Activated CD4-positive, CD25-positive, alpha-beta regulatory T cell treated with anti-CD3 and anti-CD28 coated beads, Interleukin-2, amount 50 U/mL, for 24 hours (primary cell): Measurements from ENCODE around the gene MLH1.

Source experiments
- ATAC-seq, 2 donors: fragments of 150-1000 bp; cut with Tn5 transposase; one replicate each; pipeline ENCODE4 v1.10.0; 2021; ENCODE audit warnings: mild to moderate bottlenecking in 1 of 2, moderate library complexity in 1 of 2

The MLH1 gene

GRCh38 chr3:36981006-36981405 is 12.3 kb upstream of the MLH1 start:
- no peak for ATAC-seq

DNA sequence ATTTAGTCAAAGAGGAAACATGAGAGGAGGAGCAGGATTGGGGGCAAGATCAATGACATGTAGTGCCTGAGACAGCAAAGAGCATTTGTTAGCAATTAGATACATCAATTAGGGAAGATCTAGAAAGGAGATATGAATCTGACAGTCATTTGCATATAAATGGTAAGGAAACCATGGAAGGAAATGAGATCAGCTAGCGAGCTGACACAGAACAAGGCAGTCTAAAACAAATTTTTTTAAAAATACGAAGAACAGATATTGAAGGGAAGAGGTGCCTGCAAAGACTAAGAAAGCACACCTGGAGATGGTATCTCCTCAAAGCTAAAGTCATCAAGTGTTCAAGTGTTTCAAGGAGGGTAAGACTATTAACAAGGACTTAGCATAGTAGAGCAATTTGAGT is 5.0 kb upstream of the MLH1 start:
- ATAC-seq: no peak

DNA sequence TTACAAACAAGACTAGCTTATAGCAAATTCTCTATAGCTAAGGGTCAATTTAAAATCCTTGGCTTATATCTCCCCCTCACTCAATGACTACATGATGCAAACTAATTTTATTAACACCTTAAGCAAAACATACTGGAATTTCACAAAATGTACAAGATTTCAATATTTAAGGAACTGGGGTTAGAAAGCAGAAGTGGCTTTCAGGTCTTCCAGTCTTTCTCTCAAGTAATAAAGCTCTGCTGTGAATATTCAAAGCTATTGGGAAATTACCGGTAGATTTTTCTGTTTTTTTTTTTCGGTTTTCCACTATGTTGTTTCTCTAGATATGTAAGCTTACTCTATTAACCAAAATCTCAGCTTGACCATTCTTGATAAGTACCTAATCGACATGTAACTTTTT is 4.3 kb upstream of the MLH1 start:
- no peak for ATAC-seq

DNA sequence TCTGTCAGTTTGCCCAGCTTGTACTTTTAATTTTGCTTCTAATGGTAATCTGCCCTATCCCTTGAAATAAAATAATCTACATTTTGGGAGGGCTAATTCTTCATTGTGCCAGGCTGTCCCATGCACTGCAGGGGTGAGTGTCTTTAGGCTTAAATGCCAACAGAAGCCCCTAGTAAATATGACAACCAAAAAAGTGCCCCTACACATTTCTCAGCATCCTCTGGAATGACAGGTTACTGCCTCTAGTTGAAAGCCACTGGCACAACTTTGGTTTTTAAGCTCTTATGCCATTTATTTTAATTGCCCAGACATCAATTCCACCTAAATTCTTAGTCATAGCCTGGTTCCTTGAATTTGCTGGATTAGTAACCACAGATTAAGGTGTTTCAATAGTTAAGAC is 3.8 kb upstream of the MLH1 start:
- ATAC-seq: no peak

DNA sequence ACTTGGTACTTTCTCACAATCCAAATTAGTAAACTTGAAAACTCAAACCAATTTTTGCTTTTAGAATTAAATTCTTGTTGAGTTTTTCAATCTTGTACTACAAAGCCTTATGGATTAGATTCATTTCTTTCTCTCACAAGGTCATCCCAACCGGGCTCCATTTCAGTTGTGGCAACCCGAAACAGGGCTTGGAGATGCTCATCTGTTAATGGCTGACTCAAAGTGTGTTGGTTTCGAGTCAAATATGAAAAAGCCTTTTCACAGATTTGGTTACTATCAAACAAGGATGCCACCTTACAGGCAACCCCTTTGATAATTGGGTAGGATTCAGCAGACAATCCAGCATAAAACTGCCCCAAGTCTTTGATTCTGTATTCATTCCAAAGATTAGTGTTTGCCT is 2.2 kb upstream of the MLH1 start:
- no peak for ATAC-seq

DNA sequence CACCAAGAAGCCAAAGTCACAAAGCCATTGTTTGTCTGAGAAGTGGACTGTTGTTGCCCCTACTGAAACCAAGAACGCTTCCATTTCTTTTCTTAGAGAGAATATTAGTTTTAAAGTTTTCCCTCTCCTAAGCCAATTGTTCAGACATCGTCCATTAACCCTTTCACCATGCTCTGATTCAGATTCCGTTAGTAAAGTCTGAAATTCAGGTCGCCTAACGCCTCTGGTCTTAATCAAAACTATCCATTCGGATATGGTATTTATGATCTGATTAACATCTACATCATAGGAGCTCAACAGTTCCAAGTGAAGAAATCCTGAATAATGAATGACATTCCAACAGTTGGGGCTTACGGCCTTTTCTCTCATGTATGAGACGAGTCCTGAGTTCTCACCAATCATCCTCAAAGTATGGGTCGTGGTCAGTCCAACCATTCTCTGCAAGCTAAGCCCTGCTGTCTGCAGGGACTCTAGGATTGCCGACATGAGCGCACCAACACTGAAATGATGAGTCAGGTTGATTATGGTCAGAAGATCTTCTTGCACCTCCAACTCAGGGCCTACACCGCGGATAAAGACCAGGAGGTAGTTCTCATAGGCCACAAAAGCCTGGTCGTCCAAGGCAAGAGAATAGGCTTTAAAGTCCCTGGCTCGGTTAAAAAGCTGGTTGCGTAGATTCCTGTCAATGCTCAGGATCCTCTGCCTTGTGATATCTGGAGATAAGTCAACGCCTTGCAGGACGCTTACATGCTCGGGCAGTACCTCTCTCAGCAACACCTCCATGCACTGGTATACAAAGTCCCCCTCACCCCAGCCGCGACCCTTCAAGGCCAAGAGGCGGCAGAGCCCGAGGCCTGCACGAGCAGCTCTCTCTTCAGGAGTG is 1.2 kb upstream of the MLH1 start:
- no peak for ATAC-seq

GRCh38 chr3:36992806-36993325 is 452 bp upstream of the MLH1 start, which contains the start of gene EPM2AIP1:
Gene EPM2AIP1, minus strand, starts transcription at chr3:36993131. Its CDS starts 54 bp downstream, at chr3:36993077.
- ATAC-seq: peak; percentile 87 to 90

- no peak for ATAC-seq
Measured at GRCh38 chr3:37014620-37015019, 21.3 kb downstream of the MLH1 start.

DNA sequence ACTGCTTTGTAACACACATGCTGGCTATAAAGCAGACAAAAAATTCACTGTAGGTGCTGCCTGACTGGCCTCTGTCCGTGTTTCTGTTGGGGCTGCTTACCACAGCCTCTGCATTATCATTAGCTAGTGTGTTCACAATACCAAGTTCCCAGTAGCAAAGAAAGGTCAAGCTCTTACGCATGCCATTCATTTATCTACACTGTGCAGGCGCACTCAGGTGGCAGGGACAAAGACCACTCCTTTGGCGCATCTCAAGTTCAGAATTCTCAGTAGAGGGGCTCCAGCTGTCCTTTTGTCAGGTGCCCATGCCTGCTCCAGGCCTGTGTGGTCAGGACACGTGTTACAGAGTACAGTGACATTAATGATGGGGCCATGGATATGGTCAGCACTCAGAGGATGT is 22.3 kb downstream of the MLH1 start:
- ATAC-seq: no peak

- no peak for ATAC-seq
Measured at GRCh38 chr3:37016903-37017302, 23.6 kb downstream of the MLH1 start.

- no peak for ATAC-seq
Measured at GRCh38 chr3:37017683-37018082, 24.4 kb downstream of the MLH1 start.

- ATAC-seq: no peak
Measured at GRCh38 chr3:37024092-37024491, 30.8 kb downstream of the MLH1 start.

DNA sequence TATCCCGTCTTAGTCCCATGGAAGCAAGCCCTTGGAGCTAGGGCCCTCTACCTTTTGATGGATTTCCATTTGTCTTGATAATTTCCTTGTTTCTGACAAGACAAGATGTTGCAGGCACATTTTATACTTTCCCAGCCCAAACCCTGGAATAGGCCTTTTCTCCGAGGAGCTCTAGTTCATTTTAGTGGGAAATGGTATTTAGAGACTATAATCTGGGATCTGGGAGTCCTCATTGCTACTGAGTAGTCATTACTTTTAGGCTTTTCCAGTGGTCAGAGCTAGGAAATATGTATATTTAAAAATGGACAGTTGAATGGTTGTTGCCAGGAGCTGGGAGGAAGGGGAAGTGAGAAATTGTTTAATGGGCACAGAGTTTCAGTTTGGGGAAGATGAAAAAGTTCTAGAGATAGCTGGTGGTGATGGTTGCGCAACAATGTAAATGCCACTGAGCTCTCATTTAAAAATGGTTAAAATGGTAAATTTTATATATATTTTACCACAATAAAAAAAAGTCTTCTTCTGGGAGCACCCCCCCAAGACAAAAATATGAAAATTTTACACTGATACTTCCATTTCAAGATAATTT is 31.6 kb downstream of the MLH1 start:
- ATAC-seq: no peak

- no peak for ATAC-seq
Measured at GRCh38 chr3:37025561-37026335, 32.4 kb downstream of the MLH1 start.

DNA sequence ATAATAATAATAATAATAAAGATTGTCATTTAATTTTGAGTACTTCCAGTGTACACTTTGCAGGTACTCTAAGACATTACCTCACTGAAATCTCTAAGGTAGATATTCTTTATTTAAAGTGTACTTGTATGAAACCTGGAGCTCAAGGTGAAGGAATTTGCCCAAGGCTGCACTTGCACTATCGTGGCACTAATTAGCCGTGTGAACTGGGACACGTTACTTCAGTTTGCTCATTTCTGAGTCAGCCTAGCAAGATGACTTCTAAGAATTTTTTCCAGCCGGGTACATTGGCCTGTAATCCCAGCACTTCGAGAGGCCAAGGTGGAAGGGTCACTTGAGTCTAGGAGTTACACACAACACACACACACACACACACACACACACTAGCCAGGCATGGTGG is 33.5 kb downstream of the MLH1 start:
- ATAC-seq: no peak

GRCh38 chr3:37028329-37028728 is 35.0 kb downstream of the MLH1 start:
- ATAC-seq: no peak

DNA sequence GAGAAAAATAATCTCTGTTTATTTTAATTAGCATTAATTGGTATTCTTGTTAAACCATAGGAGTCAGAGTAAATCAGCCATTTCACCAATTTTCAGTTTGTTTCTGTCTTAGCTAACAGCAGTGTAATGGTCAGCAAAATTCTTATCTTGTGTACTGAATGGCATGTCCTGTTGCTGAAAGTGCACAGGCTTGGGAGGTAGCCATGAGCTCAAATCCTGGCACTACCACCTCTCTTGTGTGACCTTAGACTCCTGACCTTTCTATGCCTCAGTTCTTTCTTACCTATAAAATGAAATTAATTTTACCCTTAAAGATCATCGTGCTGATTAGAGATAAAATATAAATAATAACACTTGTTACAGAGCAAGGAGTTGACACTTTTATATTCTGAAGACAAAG is 35.8 kb downstream of the MLH1 start:
- ATAC-seq: no peak

DNA sequence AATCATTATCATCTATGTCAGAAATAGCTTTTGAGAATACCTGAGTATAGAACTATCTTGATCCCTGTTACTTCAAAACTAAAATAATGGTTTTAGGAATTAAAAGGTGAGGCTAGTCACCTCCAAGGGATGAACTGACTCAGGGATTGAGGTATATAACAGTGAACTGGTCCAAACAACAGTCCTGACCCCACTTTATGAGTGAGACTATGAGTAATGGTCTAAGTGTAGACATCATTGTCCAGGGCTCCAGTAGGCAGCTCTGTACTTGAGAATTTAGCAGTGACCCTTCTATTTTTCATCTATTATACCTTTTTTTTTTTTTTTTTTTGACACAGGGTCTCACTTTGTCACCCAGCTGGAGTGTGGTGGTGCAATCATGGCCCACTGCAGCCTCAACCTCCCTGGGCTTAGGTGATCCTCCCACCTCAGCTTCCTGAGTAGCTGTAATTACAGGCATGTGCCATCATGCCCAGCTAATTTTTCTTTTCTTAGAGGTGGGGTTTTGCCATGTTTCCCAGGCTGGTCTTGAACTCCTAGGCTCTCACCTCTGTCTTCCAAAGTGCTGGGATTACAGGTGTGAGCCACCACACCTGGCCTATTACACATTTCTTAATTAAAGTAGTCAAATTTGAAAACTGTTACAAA is 36.3 kb downstream of the MLH1 start:
- no peak for ATAC-seq

GRCh38 chr3:37030588-37030987 is 37.3 kb downstream of the MLH1 start:
- no peak for ATAC-seq

- no peak for ATAC-seq
Measured at GRCh38 chr3:37031096-37031682, 37.9 kb downstream of the MLH1 start.

GRCh38 chr3:37032961-37033360 is 39.6 kb downstream of the MLH1 start:
- no peak for ATAC-seq

DNA sequence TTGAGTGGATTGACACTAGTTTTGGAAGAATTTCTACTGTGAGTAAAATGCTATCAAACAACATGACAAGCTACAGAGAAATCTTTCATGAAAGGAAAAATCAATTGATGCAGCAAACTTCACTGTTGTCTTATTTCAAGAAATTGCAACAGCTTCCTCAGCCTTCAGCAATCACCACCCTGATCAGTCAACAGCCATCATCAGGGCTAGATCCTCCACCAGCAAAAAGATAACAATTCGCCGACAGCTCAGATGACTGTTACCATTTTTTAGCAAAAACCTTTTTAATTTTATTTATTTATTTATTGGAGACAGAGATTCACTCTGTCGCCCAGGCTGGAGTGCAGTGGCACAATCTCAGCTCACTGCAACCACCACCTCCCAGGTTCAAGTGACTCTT is 44.0 kb downstream of the MLH1 start:
- ATAC-seq: no peak
